HEK293 (cell line): Measurements from ENCODE around the gene EEF1AKMT1.

Experiments used
- CTCF ChIA-PET: fragments of 350-600 bp; formaldehyde crosslinking; extraction: SDS; loops from one replicate; lab custom pipeline; 2021; ENCODE audit warnings: antibody characterized with exemption; lab: Yijun Ruan, JAX
- POLR2A ChIA-PET: fragments of 300-600 bp; formaldehyde crosslinking; extraction: SDS; loops from one replicate; lab custom pipeline; 2020; ENCODE audit warnings: antibody characterized with exemption, inconsistent platforms; lab: Yijun Ruan, JAX
- H3K27ac ChIP-seq: fragments of 200-500 bp; sonication (Bioruptor generic); 2 replicates; pipeline ENCODE4 v1.5.1; 2014; ENCODE audit warnings: low read depth, low read length, control low read depth, inconsistent platforms; ENCODE audit errors: extremely low read depth
- H3K36me3 ChIP-seq, 2 experiments: fragments of 200-500 bp in 1 of 2; sonication (Bioruptor generic) in 1 of 2; 1 replicate in 1 of 2; 2 replicates in 1 of 2; pipeline ENCODE4 v1.5.1; 2014 to 2017; ENCODE audit warnings: inconsistent platforms in 2 of 2, low read length in 2 of 2; ENCODE audit not compliant: control insufficient read depth in 2 of 2, insufficient read depth in 1 of 2
- H3K4me1 ChIP-seq: fragments of 200-500 bp; sonication (Bioruptor generic); 2 replicates; pipeline ENCODE4 v1.5.1; 2014; ENCODE audit warnings: mild to moderate bottlenecking, low read length, inconsistent platforms; ENCODE audit not compliant: control insufficient read depth, insufficient read depth
- H3K4me3 ChIP-seq: 2 replicates; pipeline ENCODE4 v1.5.1; 2011; ENCODE audit warnings: low read depth, mild to moderate bottlenecking, control low read depth, low read length, moderate library complexity
- H3K9me3 ChIP-seq: fragments of 200-500 bp; sonication (Bioruptor generic); 2 replicates; pipeline ENCODE4 v1.5.1; 2014; ENCODE audit warnings: low read depth, low read length, inconsistent platforms; ENCODE audit not compliant: control insufficient read depth, insufficient read depth
- PRDM10 ChIP-seq: fragments of 450-650 bp; formaldehyde crosslinking; IDR thresholded peaks from 2 replicates; pipeline ENCODE4 v1.5.1; 2016; ENCODE audit warnings: missing biosample characterization, missing genetic modification characterization
- YY1 ChIP-seq: fragments of 450-650 bp; formaldehyde crosslinking; IDR thresholded peaks from 2 replicates; pipeline ENCODE4 v1.5.1; 2018; ENCODE audit warnings: missing biosample characterization, missing genetic modification characterization
- ZFHX2 ChIP-seq: fragments of 450-650 bp; formaldehyde crosslinking; conservative IDR thresholded peaks from 2 replicates; pipeline ENCODE4 v1.5.1; 2016; ENCODE audit warnings: missing biosample characterization, missing genetic modification characterization
- ZFP3 ChIP-seq: fragments of 450-650 bp; formaldehyde crosslinking; IDR thresholded peaks from 2 replicates; pipeline ENCODE4 v1.5.1; 2016; ENCODE audit warnings: low read depth, missing biosample characterization, missing genetic modification characterization
- ZNF148 ChIP-seq: fragments of 450-650 bp; formaldehyde crosslinking; IDR thresholded peaks from 2 replicates; pipeline ENCODE4 v1.5.0; 2017; ENCODE audit warnings: missing biosample characterization, missing genetic modification characterization, borderline replicate concordance
- ZNF248 ChIP-seq: fragments of 450-650 bp; formaldehyde crosslinking; IDR thresholded peaks from 2 replicates; pipeline ENCODE4 v1.5.1; 2017; ENCODE audit warnings: missing biosample characterization, missing genetic modification characterization
- ZNF311 ChIP-seq: fragments of 450-650 bp; formaldehyde crosslinking; IDR thresholded peaks from 2 replicates; pipeline ENCODE4 v1.5.1; 2017; ENCODE audit warnings: missing biosample characterization, missing genetic modification characterization, borderline replicate concordance
- ZNF324 ChIP-seq: fragments of 450-650 bp; formaldehyde crosslinking; IDR thresholded peaks from 2 replicates; pipeline ENCODE4 v1.5.1; 2016; ENCODE audit warnings: missing biosample characterization, missing genetic modification characterization
- ZNF416 ChIP-seq: fragments of 450-650 bp; formaldehyde crosslinking; IDR thresholded peaks from 2 replicates; pipeline ENCODE4 v1.5.1; 2016; ENCODE audit warnings: missing biosample characterization, missing genetic modification characterization
- ZNF623 ChIP-seq: fragments of 450-650 bp; formaldehyde crosslinking; IDR thresholded peaks from 2 replicates; pipeline ENCODE4 v1.5.1; 2016; ENCODE audit warnings: missing biosample characterization, missing genetic modification characterization
- ZNF707 ChIP-seq: fragments of 450-650 bp; formaldehyde crosslinking; IDR thresholded peaks from 2 replicates; pipeline ENCODE4 v1.5.1; 2016; ENCODE audit warnings: missing biosample characterization, missing genetic modification characterization
- ZNF792 ChIP-seq: fragments of 450-650 bp; formaldehyde crosslinking; IDR thresholded peaks from 2 replicates; pipeline ENCODE4 v1.5.1; 2016; ENCODE audit warnings: missing biosample characterization, missing genetic modification characterization
- TF ChIP-seq, protein P1 (sequence below): fragments of 450-650 bp; formaldehyde crosslinking; IDR thresholded peaks from 2 replicates; pipeline ENCODE4 v1.5.1; 2016; ENCODE audit warnings: missing biosample characterization, missing genetic modification characterization, low read depth
- TF ChIP-seq, protein P2 (sequence below): fragments of 450-650 bp; formaldehyde crosslinking; IDR thresholded peaks from 2 replicates; pipeline ENCODE4 v1.5.1; 2016; ENCODE audit warnings: missing biosample characterization, missing genetic modification characterization

The EEF1AKMT1 gene

GRCh38 chr13:20822406-20822805, 48.6 kb upstream of the EEF1AKMT1 start (continued):
- no peak for TF ChIP-seq ZNF623 (tag by site-specific recombination)
- TF ChIP-seq ZNF416 (tag by site-specific recombination), result no peak
- TF ChIP-seq ZNF792 (tag by site-specific recombination), result no peak
- TF ChIP-seq, protein P1, sequence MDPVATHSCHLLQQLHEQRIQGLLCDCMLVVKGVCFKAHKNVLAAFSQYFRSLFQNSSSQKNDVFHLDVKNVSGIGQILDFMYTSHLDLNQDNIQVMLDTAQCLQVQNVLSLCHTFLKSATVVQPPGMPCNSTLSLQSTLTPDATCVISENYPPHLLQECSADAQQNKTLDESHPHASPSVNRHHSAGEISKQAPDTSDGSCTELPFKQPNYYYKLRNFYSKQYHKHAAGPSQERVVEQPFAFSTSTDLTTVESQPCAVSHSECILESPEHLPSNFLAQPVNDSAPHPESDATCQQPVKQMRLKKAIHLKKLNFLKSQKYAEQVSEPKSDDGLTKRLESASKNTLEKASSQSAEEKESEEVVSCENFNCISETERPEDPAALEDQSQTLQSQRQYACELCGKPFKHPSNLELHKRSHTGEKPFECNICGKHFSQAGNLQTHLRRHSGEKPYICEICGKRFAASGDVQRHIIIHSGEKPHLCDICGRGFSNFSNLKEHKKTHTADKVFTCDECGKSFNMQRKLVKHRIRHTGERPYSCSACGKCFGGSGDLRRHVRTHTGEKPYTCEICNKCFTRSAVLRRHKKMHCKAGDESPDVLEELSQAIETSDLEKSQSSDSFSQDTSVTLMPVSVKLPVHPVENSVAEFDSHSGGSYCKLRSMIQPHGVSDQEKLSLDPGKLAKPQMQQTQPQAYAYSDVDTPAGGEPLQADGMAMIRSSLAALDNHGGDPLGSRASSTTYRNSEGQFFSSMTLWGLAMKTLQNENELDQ (tag by site-specific recombination), result no peak

DNA sequence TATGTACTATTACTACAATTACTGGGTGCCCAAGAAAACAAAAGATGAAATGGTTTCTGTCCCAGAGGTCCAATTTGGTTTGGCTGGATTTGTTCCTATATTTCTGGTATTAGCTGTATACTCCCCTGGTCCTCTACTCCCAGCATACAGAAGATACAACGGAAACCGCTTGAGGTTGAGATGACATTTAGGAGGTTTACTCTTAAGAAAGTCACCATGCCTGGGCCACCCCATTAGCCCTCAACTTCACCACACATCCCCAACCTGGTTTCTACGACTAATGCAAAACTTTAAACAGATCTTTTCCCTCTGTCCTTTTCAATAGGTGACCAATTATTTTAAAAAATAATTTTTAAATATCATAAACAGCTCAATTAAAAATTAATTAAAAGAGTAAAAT, 46.0 kb upstream of the EEF1AKMT1 start:
- H3K27ac ChIP-seq, result no peak overlapping the region
- H3K36me3 ChIP-seq, result peaks cover 0 to 4% of the 10 kb centered on the region in 2 experiments; a peak in 1 of 3 replicates
- H3K4me3 ChIP-seq, result no peak overlapping the region
- POLR2A ChIA-PET, result no interaction called here
- CTCF ChIA-PET, result interaction anchor here (0.6 to 1.7 kb wide), 4 partner anchors 9 to 481 kb away, joined by 3 to 12 read pairs (median 8); no protein-coding TSS in a partner anchor
- H3K9me3 ChIP-seq, result no peaks in the 10 kb centered on the region
- TF ChIP-seq ZNF311 (tag by site-specific recombination) (no peak), ZFHX2 (no peak), YY1 (tag by site-specific recombination) (no peak), ZNF148 (tag by site-specific recombination) (no peak), ZNF324 (tag by site-specific recombination) (no peak), ZNF707 (tag by site-specific recombination) (no peak), ZNF248 (tag by site-specific recombination) (no peak), PRDM10 (tag by site-specific recombination) (no peak), ZFP3 (tag by site-specific recombination) (no peak)
- TF ChIP-seq, protein P2, sequence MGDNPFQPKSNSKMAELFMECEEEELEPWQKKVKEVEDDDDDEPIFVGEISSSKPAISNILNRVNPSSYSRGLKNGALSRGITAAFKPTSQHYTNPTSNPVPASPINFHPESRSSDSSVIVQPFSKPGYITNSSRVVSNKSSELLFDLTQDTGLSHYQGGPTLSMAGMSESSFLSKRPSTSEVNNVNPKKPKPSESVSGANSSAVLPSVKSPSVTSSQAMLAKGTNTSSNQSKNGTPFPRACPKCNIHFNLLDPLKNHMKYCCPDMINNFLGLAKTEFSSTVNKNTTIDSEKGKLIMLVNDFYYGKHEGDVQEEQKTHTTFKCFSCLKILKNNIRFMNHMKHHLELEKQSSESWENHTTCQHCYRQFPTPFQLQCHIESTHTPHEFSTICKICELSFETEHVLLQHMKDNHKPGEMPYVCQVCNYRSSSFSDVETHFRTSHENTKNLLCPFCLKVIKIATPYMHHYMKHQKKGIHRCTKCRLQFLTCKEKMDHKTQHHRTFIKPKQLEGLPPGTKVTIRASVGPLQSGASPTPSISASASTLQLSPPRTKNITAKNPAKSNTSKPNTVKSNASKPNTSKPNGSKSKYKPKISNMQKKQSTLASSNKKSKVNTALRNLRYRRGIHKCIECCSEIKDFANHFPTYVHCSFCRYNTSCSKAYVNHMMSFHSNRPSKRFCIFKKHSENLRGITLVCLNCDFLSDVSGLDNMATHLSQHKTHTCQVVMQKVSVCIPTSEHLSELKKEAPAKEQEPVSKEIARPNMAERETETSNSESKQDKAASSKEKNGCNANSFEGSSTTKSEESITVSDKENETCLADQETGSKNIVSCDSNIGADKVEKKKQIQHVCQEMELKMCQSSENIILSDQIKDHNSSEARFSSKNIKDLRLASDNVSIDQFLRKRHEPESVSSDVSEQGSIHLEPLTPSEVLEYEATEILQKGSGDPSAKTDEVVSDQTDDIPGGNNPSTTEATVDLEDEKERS, result no peak
- peaks cover 6% of the 10 kb centered on the region; the same call in 1 of the 2 replicates for H3K4me1 ChIP-seq
